ENCODE results near the gene REX1BD.

DNA sequence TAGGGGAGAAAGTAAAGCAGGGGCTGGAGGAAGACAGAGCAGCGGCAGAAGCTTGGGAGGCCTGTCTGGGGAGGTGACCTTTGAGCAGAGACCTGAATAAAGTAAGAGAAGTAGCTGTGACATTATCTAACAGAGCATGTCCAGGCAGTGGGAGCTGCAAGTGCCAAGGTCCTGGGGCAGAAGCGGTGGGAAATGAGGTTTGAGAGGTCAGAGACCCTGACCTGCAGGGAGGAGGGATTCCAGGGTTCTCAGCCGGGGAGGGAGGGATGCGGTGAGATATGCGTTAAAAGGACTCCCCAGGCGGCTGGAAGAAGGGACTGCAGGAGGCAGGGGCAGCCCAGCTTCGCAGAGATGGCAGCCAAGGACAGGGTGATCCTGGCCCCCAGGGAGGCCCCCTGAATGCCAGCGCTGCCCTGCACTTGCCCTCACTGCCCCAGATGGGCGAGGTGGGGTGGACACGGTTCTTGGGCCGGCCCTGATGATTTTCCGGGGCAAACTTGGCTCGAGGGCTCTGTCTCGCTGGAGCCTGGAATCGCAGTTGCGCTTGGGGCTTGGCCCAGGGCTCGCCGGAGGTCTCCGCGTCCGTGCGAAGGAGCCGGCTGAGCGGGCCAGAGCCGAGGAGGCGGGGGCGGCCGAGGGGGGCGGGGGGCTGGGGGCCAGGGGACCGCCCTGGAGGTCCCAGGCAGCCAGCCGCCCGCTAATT, 14.8 kb downstream of the REX1BD start:
- TF ChIP-seq, protein P1, sequence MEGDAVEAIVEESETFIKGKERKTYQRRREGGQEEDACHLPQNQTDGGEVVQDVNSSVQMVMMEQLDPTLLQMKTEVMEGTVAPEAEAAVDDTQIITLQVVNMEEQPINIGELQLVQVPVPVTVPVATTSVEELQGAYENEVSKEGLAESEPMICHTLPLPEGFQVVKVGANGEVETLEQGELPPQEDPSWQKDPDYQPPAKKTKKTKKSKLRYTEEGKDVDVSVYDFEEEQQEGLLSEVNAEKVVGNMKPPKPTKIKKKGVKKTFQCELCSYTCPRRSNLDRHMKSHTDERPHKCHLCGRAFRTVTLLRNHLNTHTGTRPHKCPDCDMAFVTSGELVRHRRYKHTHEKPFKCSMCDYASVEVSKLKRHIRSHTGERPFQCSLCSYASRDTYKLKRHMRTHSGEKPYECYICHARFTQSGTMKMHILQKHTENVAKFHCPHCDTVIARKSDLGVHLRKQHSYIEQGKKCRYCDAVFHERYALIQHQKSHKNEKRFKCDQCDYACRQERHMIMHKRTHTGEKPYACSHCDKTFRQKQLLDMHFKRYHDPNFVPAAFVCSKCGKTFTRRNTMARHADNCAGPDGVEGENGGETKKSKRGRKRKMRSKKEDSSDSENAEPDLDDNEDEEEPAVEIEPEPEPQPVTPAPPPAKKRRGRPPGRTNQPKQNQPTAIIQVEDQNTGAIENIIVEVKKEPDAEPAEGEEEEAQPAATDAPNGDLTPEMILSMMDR (IDR thresholded peaks at IDR 0.05; ENCODE audit: insufficient read depth, low read length): no peak
- TF ChIP-seq POLR2AphosphoS5 (IDR thresholded peaks at IDR 0.05; ENCODE audit: low read depth) (no peak), REST (IDR thresholded peaks at IDR 0.05; ENCODE audit: insufficient replicate concordance, low read depth) (no peak), SPI1 (IDR thresholded peaks at IDR 0.05; ENCODE audit: borderline replicate concordance, low read depth) (no peak)

Data from HL-60 (cell line).